ENCODE results near the gene NABP1.

Gene NABP1

DNA sequence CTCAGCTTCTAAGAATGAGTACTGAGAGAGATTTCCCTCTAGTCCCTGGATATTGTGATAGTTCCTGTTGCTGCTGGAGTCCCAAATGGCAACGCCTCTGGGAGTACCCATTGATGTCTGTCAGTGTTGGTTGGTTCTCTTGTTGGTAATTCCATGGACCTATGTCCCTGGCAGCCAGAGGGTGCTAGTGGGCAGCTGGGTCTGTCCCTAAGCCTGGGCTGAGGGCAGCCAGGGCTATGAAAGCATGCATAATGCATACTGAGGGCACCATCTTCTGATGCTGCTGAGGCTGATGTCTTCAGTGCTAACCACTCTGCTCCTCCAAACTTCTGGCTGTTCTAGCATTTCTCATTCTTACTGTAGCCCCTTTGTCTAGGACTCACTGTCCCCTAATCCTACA is 35.9 kb downstream of the NABP1 start:
- H3K79me2 ChIP-seq (ENCODE audit: insufficient read depth, low read length) = no peaks in the 10 kb centered on the region
- H3K27ac ChIP-seq (ENCODE audit: low read length) = no peak overlapping the region
- no peaks in the 10 kb centered on the region for H4K20me1 ChIP-seq (ENCODE audit: insufficient read depth, low read length)
- no peak overlapping the region for H2AFZ ChIP-seq (ENCODE audit: low read depth, low read length)
- ATAC-seq (ENCODE audit: insufficient read depth, low read depth) (no peak; the same call in 2 of the 3 replicates), DNase-seq (no peak)
- H3K4me2 ChIP-seq (ENCODE audit: insufficient read depth, low read length) = no peak overlapping the region
- H3K4me1 ChIP-seq (ENCODE audit: insufficient read depth, low read length) = no peaks in the 10 kb centered on the region
- H3K4me3 ChIP-seq (ENCODE audit: low read depth in 1 of 2, low read length in 2 of 2) = no peak overlapping the region
- no peaks in the 10 kb centered on the region for H3K9me3 ChIP-seq (ENCODE audit: insufficient read depth, low read length, severe bottlenecking)
- no peak for TF ChIP-seq EZH2 (IDR thresholded peaks at IDR 0.05; ENCODE audit: borderline replicate concordance, low read depth, low read length, severe bottlenecking)
- TF ChIP-seq, protein P1, sequence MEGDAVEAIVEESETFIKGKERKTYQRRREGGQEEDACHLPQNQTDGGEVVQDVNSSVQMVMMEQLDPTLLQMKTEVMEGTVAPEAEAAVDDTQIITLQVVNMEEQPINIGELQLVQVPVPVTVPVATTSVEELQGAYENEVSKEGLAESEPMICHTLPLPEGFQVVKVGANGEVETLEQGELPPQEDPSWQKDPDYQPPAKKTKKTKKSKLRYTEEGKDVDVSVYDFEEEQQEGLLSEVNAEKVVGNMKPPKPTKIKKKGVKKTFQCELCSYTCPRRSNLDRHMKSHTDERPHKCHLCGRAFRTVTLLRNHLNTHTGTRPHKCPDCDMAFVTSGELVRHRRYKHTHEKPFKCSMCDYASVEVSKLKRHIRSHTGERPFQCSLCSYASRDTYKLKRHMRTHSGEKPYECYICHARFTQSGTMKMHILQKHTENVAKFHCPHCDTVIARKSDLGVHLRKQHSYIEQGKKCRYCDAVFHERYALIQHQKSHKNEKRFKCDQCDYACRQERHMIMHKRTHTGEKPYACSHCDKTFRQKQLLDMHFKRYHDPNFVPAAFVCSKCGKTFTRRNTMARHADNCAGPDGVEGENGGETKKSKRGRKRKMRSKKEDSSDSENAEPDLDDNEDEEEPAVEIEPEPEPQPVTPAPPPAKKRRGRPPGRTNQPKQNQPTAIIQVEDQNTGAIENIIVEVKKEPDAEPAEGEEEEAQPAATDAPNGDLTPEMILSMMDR (IDR thresholded peaks at IDR 0.05; ENCODE audit: borderline replicate concordance, extremely low read depth, low read length, poor library complexity, severe bottlenecking) = peak; percentile 15
- no peak overlapping the region for H3K9ac ChIP-seq (ENCODE audit: low read depth, low read length)
- peaks cover 73% of the 10 kb centered on the region for H3K27me3 ChIP-seq (ENCODE audit: insufficient read depth, low read length, poor library complexity)
- no peaks in the 10 kb centered on the region for H3K36me3 ChIP-seq (ENCODE audit: insufficient read depth, low read length)

DNA sequence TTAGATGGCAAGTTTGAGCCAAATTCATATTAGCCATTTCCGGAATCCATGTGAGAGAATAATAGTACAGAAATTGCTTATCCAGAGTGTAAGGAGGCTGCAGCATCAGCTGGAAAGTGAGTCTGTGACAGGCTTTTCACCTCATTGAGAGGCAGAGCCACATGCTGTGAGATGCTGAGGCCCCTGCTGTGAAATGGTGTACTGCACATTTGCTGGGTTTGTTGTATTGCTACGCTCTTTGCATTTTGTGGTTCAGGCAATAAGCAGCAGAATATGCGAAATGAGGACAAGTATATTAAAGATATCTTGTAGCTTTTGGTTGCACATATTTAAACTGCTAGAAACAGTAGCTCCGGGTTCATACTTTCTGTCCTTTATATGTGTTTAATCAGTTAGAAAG is 37.0 kb downstream of the NABP1 start:
- Histone ChIP-seq H3K27ac (ENCODE audit: low read length) (no peak overlapping the region), H3K9ac (ENCODE audit: low read depth, low read length) (no peak overlapping the region), H3K36me3 (ENCODE audit: insufficient read depth, low read length) (no peaks in the 10 kb centered on the region), H3K79me2 (ENCODE audit: insufficient read depth, low read length) (no peaks in the 10 kb centered on the region), H3K4me2 (ENCODE audit: insufficient read depth, low read length) (no peak overlapping the region), H3K4me1 (ENCODE audit: insufficient read depth, low read length) (no peaks in the 10 kb centered on the region), H3K9me3 (ENCODE audit: insufficient read depth, low read length, severe bottlenecking) (no peaks in the 10 kb centered on the region), H4K20me1 (ENCODE audit: insufficient read depth, low read length) (no peaks in the 10 kb centered on the region), H3K27me3 (ENCODE audit: insufficient read depth, low read length, poor library complexity) (peaks cover 78% of the 10 kb centered on the region), H3K4me3 (ENCODE audit: low read depth in 1 of 2, low read length in 2 of 2) (no peak overlapping the region), H2AFZ (ENCODE audit: low read depth, low read length) (no peak overlapping the region)
- TF ChIP-seq, protein P1 (IDR thresholded peaks at IDR 0.05; ENCODE audit: borderline replicate concordance, extremely low read depth, low read length, poor library complexity, severe bottlenecking) = no peak
- DNase-seq (no peak), ATAC-seq (ENCODE audit: insufficient read depth, low read depth) (no peak)

DNA sequence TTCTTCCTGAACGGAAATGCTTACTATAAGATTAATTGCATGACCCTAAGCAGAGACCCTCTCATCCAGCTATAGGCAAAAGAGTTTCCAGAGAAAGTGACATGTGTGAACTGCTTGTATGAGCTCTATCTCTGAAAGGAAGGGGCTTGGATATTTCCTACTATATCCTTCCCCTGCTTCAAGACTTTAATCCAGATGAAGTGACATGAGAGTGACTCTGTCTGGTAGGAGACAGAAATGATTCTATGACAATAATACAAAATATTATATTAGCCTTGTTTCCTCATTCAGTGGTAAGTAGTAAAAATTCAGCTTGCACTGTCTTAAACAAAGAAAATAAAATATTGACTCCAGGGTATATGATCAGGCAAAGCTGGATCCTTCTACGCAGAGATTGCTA is 37.5 kb downstream of the NABP1 start:
- Histone ChIP-seq H3K79me2 (ENCODE audit: insufficient read depth, low read length) (no peaks in the 10 kb centered on the region), H2AFZ (ENCODE audit: low read depth, low read length) (no peak overlapping the region), H3K9ac (ENCODE audit: low read depth, low read length) (no peak overlapping the region), H3K36me3 (ENCODE audit: insufficient read depth, low read length) (no peaks in the 10 kb centered on the region), H3K4me1 (ENCODE audit: insufficient read depth, low read length) (no peaks in the 10 kb centered on the region), H3K9me3 (ENCODE audit: insufficient read depth, low read length, severe bottlenecking) (no peaks in the 10 kb centered on the region), H4K20me1 (ENCODE audit: insufficient read depth, low read length) (no peaks in the 10 kb centered on the region), H3K4me3 (ENCODE audit: low read depth in 1 of 2, low read length in 2 of 2) (no peak overlapping the region), H3K27ac (ENCODE audit: low read length) (no peak overlapping the region), H3K27me3 (ENCODE audit: insufficient read depth, low read length, poor library complexity) (peaks cover 76% of the 10 kb centered on the region), H3K4me2 (ENCODE audit: insufficient read depth, low read length) (no peak overlapping the region)
- ATAC-seq (ENCODE audit: insufficient read depth, low read depth) = no peak
- TF ChIP-seq EZH2 (IDR thresholded peaks at IDR 0.05; ENCODE audit: borderline replicate concordance, low read depth, low read length, severe bottlenecking) = no peak
- TF ChIP-seq, protein P1 (IDR thresholded peaks at IDR 0.05; ENCODE audit: borderline replicate concordance, extremely low read depth, low read length, poor library complexity, severe bottlenecking) = no peak
- DNase-seq = no peak

DNA sequence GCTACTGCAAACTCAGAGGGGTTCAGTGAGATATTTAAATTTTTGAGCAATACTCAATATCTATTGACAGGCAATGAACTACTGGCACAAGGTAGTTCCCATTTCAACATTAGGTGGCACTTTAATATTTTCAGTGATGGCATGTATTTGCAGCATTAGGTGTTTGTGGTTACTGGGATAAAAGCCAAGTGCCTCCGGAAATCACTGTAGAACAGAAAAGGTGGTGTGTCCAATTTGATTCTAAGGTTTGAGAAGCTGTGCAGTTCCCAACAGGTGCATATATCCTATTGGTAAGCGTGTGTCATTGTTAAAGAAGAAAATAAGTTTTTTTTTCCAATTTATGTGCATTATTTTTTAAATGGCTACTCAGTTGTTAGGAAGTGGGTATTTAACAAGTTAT is 41.3 kb downstream of the NABP1 start:
- Histone ChIP-seq H3K27me3 (ENCODE audit: insufficient read depth, low read length, poor library complexity) (peaks cover 63% of the 10 kb centered on the region), H3K4me1 (ENCODE audit: insufficient read depth, low read length) (no peaks in the 10 kb centered on the region), H2AFZ (ENCODE audit: low read depth, low read length) (no peak overlapping the region), H3K9ac (ENCODE audit: low read depth, low read length) (no peak overlapping the region), H3K4me3 (ENCODE audit: low read depth in 1 of 2, low read length in 2 of 2) (no peak overlapping the region), H3K4me2 (ENCODE audit: insufficient read depth, low read length) (no peak overlapping the region), H4K20me1 (ENCODE audit: insufficient read depth, low read length) (no peaks in the 10 kb centered on the region), H3K36me3 (ENCODE audit: insufficient read depth, low read length) (no peaks in the 10 kb centered on the region), H3K9me3 (ENCODE audit: insufficient read depth, low read length, severe bottlenecking) (no peaks in the 10 kb centered on the region), H3K27ac (ENCODE audit: low read length) (no peak overlapping the region), H3K79me2 (ENCODE audit: insufficient read depth, low read length) (no peaks in the 10 kb centered on the region)
- TF ChIP-seq EZH2 (IDR thresholded peaks at IDR 0.05; ENCODE audit: borderline replicate concordance, low read depth, low read length, severe bottlenecking) = no peak
- TF ChIP-seq, protein P1 (IDR thresholded peaks at IDR 0.05; ENCODE audit: borderline replicate concordance, extremely low read depth, low read length, poor library complexity, severe bottlenecking) = no peak
- peak; percentile 31; the same call in 1 of the 3 replicates for ATAC-seq (ENCODE audit: insufficient read depth, low read depth)
- no peak for DNase-seq
